ENCODE measurements around the gene CDC42SE2. TPM values are rescaled to one million over a fixed set of nuclear protein-coding genes. Genes with fewer than 3 reads are reported as not detected.
"Not testable (repeated sequence)": the region's sequence is repeated elsewhere in the genome, so short reads cannot be mapped to it uniquely, and the experiment has no call there.

Gene CDC42SE2
- total RNA-seq, 2 experiments from 2014 or later = 112 to 116 TPM

DNA sequence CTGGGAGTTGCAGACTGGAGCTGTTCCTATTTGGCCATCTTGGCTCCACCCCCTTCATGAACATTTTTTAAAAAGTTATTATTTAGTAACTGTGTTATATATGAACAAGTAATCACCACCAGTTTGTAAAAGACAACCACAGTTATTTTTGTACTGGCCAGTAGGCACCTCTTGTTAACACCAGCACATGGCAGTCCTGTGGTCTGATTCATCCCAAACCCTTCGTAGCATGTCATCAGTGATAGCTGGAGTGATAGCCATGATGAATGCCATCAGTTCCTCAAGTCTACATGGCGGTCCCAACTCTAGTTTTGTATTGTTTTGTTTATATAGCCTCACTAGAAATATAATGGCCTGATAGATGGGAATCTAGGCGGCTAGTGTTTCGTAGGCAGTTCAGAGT, 74.2 kb downstream of the CDC42SE2 start:
- Mint-ChIP-seq H3K27ac (peak overlapping the region; percentile 82), H3K4me3 (no peak overlapping the region), H3K9me3 (peaks cover 42% of the 10 kb centered on the region), H3K27me3 (no peaks in the 10 kb centered on the region), H3K36me3 (peaks cover 92% of the 10 kb centered on the region), H3K4me1 (peaks cover 69% of the 10 kb centered on the region)
- no peak for DNase-seq

DNA sequence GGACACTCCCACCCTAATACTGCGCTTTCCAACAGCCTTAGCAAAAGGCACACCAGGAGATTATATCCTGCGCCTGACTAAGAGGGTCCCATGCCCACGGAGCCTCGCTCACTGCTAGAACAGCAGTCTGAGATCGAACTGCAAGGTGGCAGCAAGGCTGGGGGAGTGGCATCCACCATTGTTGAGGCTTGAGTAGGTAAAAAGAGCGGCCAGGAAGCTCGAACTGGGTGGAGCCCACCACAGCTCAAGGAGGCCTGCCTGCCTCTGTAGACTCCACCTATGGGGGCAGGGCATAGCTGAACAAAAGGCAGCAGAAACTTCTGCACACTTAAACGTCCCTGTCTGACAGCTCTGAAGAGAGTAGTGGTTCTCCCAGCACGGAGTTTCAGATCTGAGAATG, 80.4 kb downstream of the CDC42SE2 start:
- not testable (repeated sequence) for H3K4me3 Mint-ChIP-seq, H3K27me3 Mint-ChIP-seq, DNase-seq
- H3K4me1 Mint-ChIP-seq = peaks cover 65% of the 10 kb centered on the region
- H3K9me3 Mint-ChIP-seq = peaks cover 62% of the 10 kb centered on the region
- peak overlapping the region; percentile 72 for H3K27ac Mint-ChIP-seq
- peaks cover 92% of the 10 kb centered on the region for H3K36me3 Mint-ChIP-seq

GRCh38 chr5:131346204-131346603, 82.4 kb downstream of the CDC42SE2 start:
- Mint-ChIP-seq H3K4me1 (peaks cover 51% of the 10 kb centered on the region), H3K27ac (peak overlapping the region; percentile 50), H3K36me3 (peaks cover 80% of the 10 kb centered on the region), H3K9me3 (peaks cover 58% of the 10 kb centered on the region)
- not testable (repeated sequence) for H3K27me3 Mint-ChIP-seq, DNase-seq, H3K4me3 Mint-ChIP-seq

- H3K9me3 Mint-ChIP-seq = peaks cover 2% of the 10 kb centered on the region
- no peak for DNase-seq
- peaks cover 25% of the 10 kb centered on the region for H3K36me3 Mint-ChIP-seq
- peaks cover 45% of the 10 kb centered on the region for H3K4me1 Mint-ChIP-seq
- H3K27ac Mint-ChIP-seq = no peak overlapping the region
- no peaks in the 10 kb centered on the region for H3K27me3 Mint-ChIP-seq
- H3K4me3 Mint-ChIP-seq = no peak overlapping the region
These were observed 90.1 kb downstream of the CDC42SE2 start for GRCh38 chr5:131353991-131354390.

GRCh38 chr5:131355971-131356528, 92.2 kb downstream of the CDC42SE2 start:
- peaks cover 35% of the 10 kb centered on the region for H3K36me3 Mint-ChIP-seq
- peaks cover 52% of the 10 kb centered on the region for H3K4me1 Mint-ChIP-seq
- H3K4me3 Mint-ChIP-seq = no peak overlapping the region
- peak overlapping the region; percentile 69 for H3K27ac Mint-ChIP-seq
- no peaks in the 10 kb centered on the region for H3K9me3 Mint-ChIP-seq
- DNase-seq = no peak
- H3K27me3 Mint-ChIP-seq = no peaks in the 10 kb centered on the region

GRCh38 chr5:131356619-131357018, 92.8 kb downstream of the CDC42SE2 start:
- H3K4me3 Mint-ChIP-seq = no peak overlapping the region
- DNase-seq = no peak
- no peaks in the 10 kb centered on the region for H3K27me3 Mint-ChIP-seq
- peaks cover 56% of the 10 kb centered on the region for H3K4me1 Mint-ChIP-seq
- peaks cover 38% of the 10 kb centered on the region for H3K36me3 Mint-ChIP-seq
- H3K9me3 Mint-ChIP-seq = no peaks in the 10 kb centered on the region
- peak overlapping the region; percentile 27 for H3K27ac Mint-ChIP-seq

GRCh38 chr5:131357739-131358561, 94.1 kb downstream of the CDC42SE2 start:
- H3K9me3 Mint-ChIP-seq = no peaks in the 10 kb centered on the region
- DNase-seq = peak; percentile 38
- peak overlapping the region; percentile 83 for H3K27ac Mint-ChIP-seq
- H3K27me3 Mint-ChIP-seq = no peaks in the 10 kb centered on the region
- H3K4me3 Mint-ChIP-seq = peak overlapping the region; percentile 33
- peaks cover 41% of the 10 kb centered on the region for H3K36me3 Mint-ChIP-seq
- H3K4me1 Mint-ChIP-seq = peaks cover 59% of the 10 kb centered on the region

GRCh38 chr5:131361677-131362315, 97.9 kb downstream of the CDC42SE2 start:
- Mint-ChIP-seq H3K27ac (peak overlapping the region; percentile 74), H3K4me1 (peaks cover 69% of the 10 kb centered on the region), H3K4me3 (no peak overlapping the region), H3K9me3 (peaks cover 1% of the 10 kb centered on the region), H3K27me3 (no peaks in the 10 kb centered on the region), H3K36me3 (peaks cover 67% of the 10 kb centered on the region)
- no peak for DNase-seq

DNA sequence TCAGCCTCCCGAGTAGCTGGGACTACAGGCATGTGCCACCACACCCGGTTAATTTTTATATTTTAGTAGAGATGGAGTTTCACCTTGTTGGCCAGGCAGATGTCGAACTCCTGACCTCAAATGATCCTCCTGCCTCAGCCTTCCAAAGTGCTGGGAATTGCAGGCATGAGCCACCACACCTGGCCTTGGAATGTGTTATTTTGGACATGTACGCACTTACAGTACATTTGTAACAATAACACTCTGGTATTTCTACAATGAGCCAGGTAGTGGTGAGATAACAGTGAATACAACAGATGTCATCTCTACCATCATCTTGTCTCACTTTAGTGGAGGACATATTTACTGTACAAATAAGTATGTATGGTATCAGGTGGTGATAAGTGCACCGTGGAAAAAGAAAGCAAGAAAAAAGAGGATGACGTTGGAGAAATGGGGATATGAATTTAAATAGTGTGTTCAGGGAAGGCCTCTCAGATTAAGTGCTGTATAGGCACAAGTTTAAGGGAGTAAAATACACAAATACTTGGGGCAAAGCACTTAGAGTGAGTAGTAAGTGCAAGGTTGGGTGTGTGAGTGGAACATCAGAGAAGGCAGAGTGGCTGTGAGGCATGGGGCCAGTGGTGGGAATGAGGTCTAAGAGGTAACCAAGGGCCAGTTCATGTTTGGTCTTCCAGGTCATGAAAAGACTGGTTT, 100.1 kb downstream of the CDC42SE2 start:
- no peak overlapping the region for H3K4me3 Mint-ChIP-seq
- no peak for DNase-seq
- H3K36me3 Mint-ChIP-seq = peaks cover 74% of the 10 kb centered on the region
- no peaks in the 10 kb centered on the region for H3K27me3 Mint-ChIP-seq
- H3K9me3 Mint-ChIP-seq = peaks cover 8% of the 10 kb centered on the region
- H3K27ac Mint-ChIP-seq = peak overlapping the region; percentile 77
- H3K4me1 Mint-ChIP-seq = peaks cover 65% of the 10 kb centered on the region

DNA sequence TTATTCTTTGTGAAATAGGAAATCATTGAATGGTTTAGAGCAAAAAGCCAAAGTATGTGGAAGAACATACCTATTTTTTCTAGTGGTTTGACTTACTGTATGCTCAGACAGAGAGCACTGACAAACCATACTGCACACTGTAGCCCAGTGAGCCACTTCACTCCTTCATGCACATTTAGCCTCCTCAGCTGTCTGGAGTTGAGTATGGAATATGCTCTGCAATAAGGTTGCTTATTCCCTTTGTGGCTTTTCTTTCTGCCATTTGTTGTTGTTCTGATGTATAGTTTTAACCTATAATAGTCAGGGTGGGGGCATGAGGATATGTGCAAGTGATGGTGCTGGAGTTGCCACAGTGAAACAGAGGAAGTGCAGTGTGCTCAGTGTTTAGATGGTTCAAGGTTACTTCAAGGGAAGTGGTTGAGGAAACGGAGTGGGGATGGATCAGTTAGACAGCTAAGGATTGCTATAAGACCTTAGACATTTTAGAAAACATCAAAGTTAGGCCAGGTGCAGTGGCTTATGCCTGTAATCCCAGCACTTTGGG, 100.7 kb downstream of the CDC42SE2 start:
- Mint-ChIP-seq H3K27ac (peak overlapping the region; percentile 77), H3K36me3 (peaks cover 75% of the 10 kb centered on the region)

GRCh38 chr5:131366428-131366827, 102.6 kb downstream of the CDC42SE2 start:
- DNase-seq = no peak
- Mint-ChIP-seq H3K27me3 (no peaks in the 10 kb centered on the region), H3K4me1 (peaks cover 73% of the 10 kb centered on the region), H3K9me3 (peaks cover 9% of the 10 kb centered on the region), H3K36me3 (peaks cover 75% of the 10 kb centered on the region), H3K27ac (peak overlapping the region; percentile 83), H3K4me3 (no peak overlapping the region)

More for the DNA sequence above, 100.7 kb downstream of the CDC42SE2 start:
- no peak for DNase-seq
- H3K4me3 Mint-ChIP-seq = no peak overlapping the region
- peaks cover 9% of the 10 kb centered on the region for H3K9me3 Mint-ChIP-seq
- peaks cover 68% of the 10 kb centered on the region for H3K4me1 Mint-ChIP-seq
- no peaks in the 10 kb centered on the region for H3K27me3 Mint-ChIP-seq

DNA sequence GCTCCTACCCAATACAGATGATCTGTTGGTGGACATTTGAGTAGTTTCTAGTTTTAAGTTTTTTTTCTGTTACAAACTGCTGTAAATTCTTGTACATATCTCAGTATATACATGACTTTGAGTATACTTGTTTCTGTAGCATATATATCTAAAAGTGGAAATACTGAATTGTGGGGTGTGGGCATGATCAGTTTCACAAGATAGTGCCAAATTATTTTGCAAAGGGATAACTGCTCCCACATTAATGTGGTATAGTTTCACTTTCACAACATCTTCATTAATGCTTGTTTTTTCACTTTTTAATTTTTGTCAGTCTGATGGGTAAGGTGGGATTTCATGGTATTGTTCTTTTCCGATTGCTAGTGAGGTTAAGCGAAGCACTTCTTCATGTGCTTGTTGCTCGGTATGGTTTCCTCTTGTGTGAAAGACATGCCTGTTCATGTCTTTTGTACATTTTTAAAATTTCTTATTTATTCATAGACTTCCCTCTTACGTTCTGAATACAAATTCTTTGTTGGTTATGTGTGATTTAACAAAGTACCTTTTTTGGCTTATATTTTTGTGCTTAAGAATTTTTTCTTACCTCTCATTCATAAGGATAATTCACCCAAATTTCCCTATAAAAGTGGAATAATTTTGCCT, 103.5 kb downstream of the CDC42SE2 start:
- DNase-seq = no peak
- H3K4me1 Mint-ChIP-seq = peaks cover 73% of the 10 kb centered on the region
- peak overlapping the region; percentile 80 for H3K27ac Mint-ChIP-seq
- no peaks in the 10 kb centered on the region for H3K27me3 Mint-ChIP-seq
- H3K36me3 Mint-ChIP-seq = peaks cover 75% of the 10 kb centered on the region
- H3K4me3 Mint-ChIP-seq = peak overlapping the region; percentile 26
- H3K9me3 Mint-ChIP-seq = peaks cover 9% of the 10 kb centered on the region

- no peak overlapping the region for H3K4me3 Mint-ChIP-seq
- peaks cover 80% of the 10 kb centered on the region for H3K4me1 Mint-ChIP-seq
- H3K27ac Mint-ChIP-seq = peak overlapping the region; percentile 74
- peaks cover 9% of the 10 kb centered on the region for H3K9me3 Mint-ChIP-seq
- H3K27me3 Mint-ChIP-seq = no peaks in the 10 kb centered on the region
- DNase-seq = no peak
- peaks cover 83% of the 10 kb centered on the region for H3K36me3 Mint-ChIP-seq
These were observed 105.0 kb downstream of the CDC42SE2 start for GRCh38 chr5:131368866-131369265.

DNA sequence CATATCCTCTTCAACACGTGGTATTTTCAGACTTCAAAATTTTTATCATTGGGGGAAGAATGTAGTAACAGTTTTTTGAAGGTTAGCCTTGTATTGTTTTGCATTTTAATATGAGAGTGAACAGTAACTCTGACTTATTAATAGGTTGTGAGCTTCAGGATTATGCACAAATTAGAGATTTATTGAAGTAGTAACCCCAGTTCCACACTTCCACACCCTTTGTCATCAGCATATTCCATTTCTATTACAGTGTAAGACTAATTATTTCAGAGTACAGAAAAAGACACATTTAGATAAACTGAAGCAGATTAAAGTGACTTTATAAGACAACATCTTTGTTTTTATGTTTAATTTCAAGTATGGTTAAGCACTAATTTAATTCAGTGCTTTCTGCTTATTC, 105.7 kb downstream of the CDC42SE2 start:
- peak overlapping the region; percentile 74 for H3K27ac Mint-ChIP-seq
- peaks cover 81% of the 10 kb centered on the region for H3K4me1 Mint-ChIP-seq
- H3K36me3 Mint-ChIP-seq = peaks cover 77% of the 10 kb centered on the region
- H3K27me3 Mint-ChIP-seq = no peaks in the 10 kb centered on the region
- DNase-seq = no peak
- peaks cover 9% of the 10 kb centered on the region for H3K9me3 Mint-ChIP-seq
- H3K4me3 Mint-ChIP-seq = no peak overlapping the region

Measured in activated naive CD8-positive, alpha-beta T cell treated with anti-CD3 and anti-CD28 coated beads for 36 hours (primary cell).